ENCODE results near the gene HMX2.

- TF ChIP-seq CTCF (IDR thresholded peaks at IDR 0.05) (no peak), POLR2A (IDR thresholded peaks at IDR 0.05) (no peak), POLR2AphosphoS5 (IDR thresholded peaks at IDR 0.05) (no peak)
Measured at GRCh38 chr10:123164319-123164718, 16.4 kb downstream of the HMX2 start.

All from suprapubic skin (tissue), 4 donors.